ENCODE data around the gene SERP2.

- TF ChIP-seq CTCF (IDR thresholded peaks at IDR 0.05 in 4 of 5, conservative IDR thresholded peaks at IDR 0.05 in 1 of 5), result no peak
- TF ChIP-seq POLR2A (IDR thresholded peaks at IDR 0.05), result no peak
Observed at GRCh38 chr13:44396701-44397580, 23.3 kb downstream of the SERP2 start.

Measured in gastrocnemius medialis (tissue), 4 donors.